ENCODE data around the gene QRSL1. TPM values are rescaled to one million over a fixed set of nuclear protein-coding genes. Genes with fewer than 3 reads are reported as not detected.

QRSL1 gene
- total and polyA plus RNA-seq, 10 of the 15 experiments (the other 5 are each of a cell fraction or from before 2014, with no cell fraction given) = 11.9 to 23.5 (median 15.5) TPM

- ChIA-PET RAD21 (ENCODE audit: unreplicated experiment) (no interaction called here), CTCF (interaction anchor here (0.6 to 2.0 kb wide), 2 partner anchors 91 to 380 kb away, joined by 3 to 8 read pairs; no protein-coding TSS in a partner anchor), POLR2A (no interaction called here), SMC1A (ENCODE audit: uncharacterized antibody, unreplicated experiment) (no interaction called here)
- H4K20me1 ChIP-seq (ENCODE audit: control insufficient read depth, insufficient read depth) = no peaks in the 10 kb centered on the region
- no TSS peak for BruUV-seq (replicated peaks)
- H3K27me3 ChIP-seq (replicated peaks in 1 of 2; ENCODE audit: control insufficient read depth in 2 of 2, insufficient read depth in 2 of 2, low read length in 1 of 2) = no peaks in the 10 kb centered on the region
- no peak for DNase-seq (ENCODE audit: low read depth, low spot score)
- H3K4me1 ChIP-seq (ENCODE audit: control insufficient read depth, insufficient read depth, low read length) = no peaks in the 10 kb centered on the region
- no peak overlapping the region for H3K9ac ChIP-seq (ENCODE audit: control insufficient read depth, insufficient read depth, low read length)
- in situ Hi-C loops (cut with MboI) = no loop called here
- H3K4me2 ChIP-seq (ENCODE audit: control insufficient read depth, insufficient read depth) = no peak overlapping the region
- H3K4me3 ChIP-seq = no peak overlapping the region
- 50% methylated on average over 2 of the region's 2 CpGs for WGBS (ENCODE audit: insufficient coverage, insufficient replicate concordance, low lambda C conversion rate, missing lambda C conversion rate)
- H2AFZ ChIP-seq (ENCODE audit: control insufficient read depth, low read depth, low read length) = no peak overlapping the region
- H3K36me3 ChIP-seq (ENCODE audit: control insufficient read depth in 2 of 2, insufficient read depth in 2 of 2, low read length in 1 of 2) = no peaks in the 10 kb centered on the region
- H3K27ac ChIP-seq (ENCODE audit: control insufficient read depth, insufficient read depth) = no peak overlapping the region
- intact Hi-C loops (cut with micrococcal nuclease; ENCODE audit: unreplicated experiment) = no loop called here
- no peaks in the 10 kb centered on the region for H3K9me3 ChIP-seq (replicated peaks; ENCODE audit: control insufficient read depth, insufficient read depth, low read length)
- no peak for ATAC-seq
- no peak for FAIRE-seq
- H3K79me2 ChIP-seq (ENCODE audit: control insufficient read depth, insufficient read depth, low read length) = no peaks in the 10 kb centered on the region
- no peak for TF ChIP-seq SMAD1 (IDR thresholded peaks at IDR 0.05; ENCODE audit: low read depth, partially characterized antibody)
- no peak for TF ChIP-seq CTCF (IDR thresholded peaks at IDR 0.05 in 2 of 3, conservative IDR thresholded peaks at IDR 0.05 in 1 of 3; ENCODE audit: control insufficient read depth in 2 of 3, extremely low read depth in 1 of 3, insufficient read depth in 1 of 3, low read depth in 3 of 3, low read length in 3 of 3)
- no peak for TF ChIP-seq NKRF (conservative IDR thresholded peaks at IDR 0.05)
- TF ChIP-seq POLR2AphosphoS5 (IDR thresholded peaks at IDR 0.05; ENCODE audit: low read length) = no peak
- TF ChIP-seq EZH2 (IDR thresholded peaks at IDR 0.05; ENCODE audit: borderline replicate concordance, control insufficient read depth, low read depth, low read length) = no peak
- TF ChIP-seq CHD2 (IDR thresholded peaks at IDR 0.05; ENCODE audit: borderline replicate concordance, low read depth, low read length) = no peak
- TF ChIP-seq ZNF217 (IDR thresholded peaks at IDR 0.05) = no peak
- TF ChIP-seq ZNF207 (IDR thresholded peaks at IDR 0.05; ENCODE audit: borderline replicate concordance) = no peak
- TF ChIP-seq MTA2 (IDR thresholded peaks at IDR 0.05; ENCODE audit: low read depth) = no peak
- TF ChIP-seq ZNF687 (IDR thresholded peaks at IDR 0.05) = no peak
- TF ChIP-seq RUNX3 (IDR thresholded peaks at IDR 0.05; ENCODE audit: low read length) = no peak
- TF ChIP-seq E2F8 (IDR thresholded peaks at IDR 0.05; ENCODE audit: low read depth, partially characterized antibody) = no peak
- TF ChIP-seq CBFB (IDR thresholded peaks at IDR 0.05; ENCODE audit: low read depth) = no peak
Measured at GRCh38 chr6:106599440-106599839, 29.9 kb upstream of the QRSL1 start.

Measured in GM12878 (cell line).